ENCODE results near the gene NDC1. TPM values are rescaled to one million over a fixed set of nuclear protein-coding genes. Genes with fewer than 3 reads are reported as not detected.

Gene NDC1
- polyA plus RNA-seq, 1 of the 3 experiments (the other 2 are of a cell fraction), result 11.5 TPM

GRCh38 chr1:53799141-53799540 lies 39.0 kb downstream of the NDC1 start:
- Histone ChIP-seq H3K79me2 (ENCODE audit: insufficient read depth) (no peaks in the 10 kb centered on the region), H3K9ac (no peak overlapping the region), H3K27ac (ENCODE audit: low read depth in 2 of 2, low read length in 1 of 2) (peak overlapping the region in 1 of 2 experiments; percentile 48; a peak in 1 of 4 replicates), H3K9me3 (no peaks in the 10 kb centered on the region), H3K9me2 (no peaks in the 10 kb centered on the region), H3K27me3 (ENCODE audit: insufficient read depth) (no peaks in the 10 kb centered on the region), H2AFZ (ENCODE audit: low read depth) (no peak overlapping the region), H3K4me3 (ENCODE audit: low read depth in 2 of 2, low read length in 1 of 2) (no peak overlapping the region), H3K4me2 (no peak overlapping the region; the same call in 1 of the 2 replicates), H3F3A (replicated peaks; ENCODE audit: insufficient read depth) (no peaks in the 10 kb centered on the region), H3K4me1 (ENCODE audit: control insufficient read depth in 1 of 2, insufficient read depth in 2 of 2, low read depth in 1 of 2, low read length in 1 of 2) (no peaks in the 10 kb centered on the region), H4K20me1 (ENCODE audit: insufficient read depth) (no peaks in the 10 kb centered on the region), H3K36me3 (replicated peaks in 1 of 2; ENCODE audit: control insufficient read depth in 1 of 2, insufficient read depth in 2 of 2, low read length in 1 of 2) (peaks cover 13 to 30% of the 10 kb centered on the region in 2 experiments)
- WGBS (ENCODE audit: low lambda C conversion rate), result 77% methylated on average over 1 of the region's 1 CpG
- POLR2A ChIA-PET, result no interaction called here
- CTCF ChIA-PET, result interaction anchor here (1.5 kb wide), 1 partner anchor 12 kb away, joined by 5 read pairs; no protein-coding TSS in a partner anchor
- TF ChIP-seq GATA2 (CRISPR knock-in tag; IDR thresholded peaks at IDR 0.05) (no peak), NFIC (IDR thresholded peaks at IDR 0.05; ENCODE audit: borderline replicate concordance) (0 out of 2 replicates have a peak, but pooled peaks have one; percentile 31), ZBTB33 (IDR thresholded peaks at IDR 0.05; ENCODE audit: borderline replicate concordance, low read depth) (no peak), EP300 (IDR thresholded peaks at IDR 0.05; ENCODE audit: borderline replicate concordance in 1 of 2, low read depth in 1 of 2, low read length in 1 of 2) (peak in 1 of 2 experiments; percentile 24; a peak in 1 of 4 replicates), MXI1 (IDR thresholded peaks at IDR 0.05; ENCODE audit: low read depth, low read length) (no peak), RXRA (IDR thresholded peaks at IDR 0.05; ENCODE audit: borderline replicate concordance, low read depth) (0 out of 2 replicates have a peak, but pooled peaks have one; percentile 11), TEAD4 (IDR thresholded peaks at IDR 0.05; ENCODE audit: borderline replicate concordance, insufficient read depth) (peak; percentile 49; the same call in 1 of the 2 replicates), JUND (IDR thresholded peaks at IDR 0.05) (peak; percentile 16; the same call in 1 of the 2 replicates), PBX3 (IDR thresholded peaks at IDR 0.05) (peak; percentile 52), GABPA (IDR thresholded peaks at IDR 0.05; ENCODE audit: low read depth) (no peak), TCF12 (IDR thresholded peaks at IDR 0.05) (peak; percentile 67)
- TF ChIP-seq, protein P1, sequence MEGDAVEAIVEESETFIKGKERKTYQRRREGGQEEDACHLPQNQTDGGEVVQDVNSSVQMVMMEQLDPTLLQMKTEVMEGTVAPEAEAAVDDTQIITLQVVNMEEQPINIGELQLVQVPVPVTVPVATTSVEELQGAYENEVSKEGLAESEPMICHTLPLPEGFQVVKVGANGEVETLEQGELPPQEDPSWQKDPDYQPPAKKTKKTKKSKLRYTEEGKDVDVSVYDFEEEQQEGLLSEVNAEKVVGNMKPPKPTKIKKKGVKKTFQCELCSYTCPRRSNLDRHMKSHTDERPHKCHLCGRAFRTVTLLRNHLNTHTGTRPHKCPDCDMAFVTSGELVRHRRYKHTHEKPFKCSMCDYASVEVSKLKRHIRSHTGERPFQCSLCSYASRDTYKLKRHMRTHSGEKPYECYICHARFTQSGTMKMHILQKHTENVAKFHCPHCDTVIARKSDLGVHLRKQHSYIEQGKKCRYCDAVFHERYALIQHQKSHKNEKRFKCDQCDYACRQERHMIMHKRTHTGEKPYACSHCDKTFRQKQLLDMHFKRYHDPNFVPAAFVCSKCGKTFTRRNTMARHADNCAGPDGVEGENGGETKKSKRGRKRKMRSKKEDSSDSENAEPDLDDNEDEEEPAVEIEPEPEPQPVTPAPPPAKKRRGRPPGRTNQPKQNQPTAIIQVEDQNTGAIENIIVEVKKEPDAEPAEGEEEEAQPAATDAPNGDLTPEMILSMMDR (IDR thresholded peaks at IDR 0.05), result no peak
- DNase-seq, result no peak

DNA sequence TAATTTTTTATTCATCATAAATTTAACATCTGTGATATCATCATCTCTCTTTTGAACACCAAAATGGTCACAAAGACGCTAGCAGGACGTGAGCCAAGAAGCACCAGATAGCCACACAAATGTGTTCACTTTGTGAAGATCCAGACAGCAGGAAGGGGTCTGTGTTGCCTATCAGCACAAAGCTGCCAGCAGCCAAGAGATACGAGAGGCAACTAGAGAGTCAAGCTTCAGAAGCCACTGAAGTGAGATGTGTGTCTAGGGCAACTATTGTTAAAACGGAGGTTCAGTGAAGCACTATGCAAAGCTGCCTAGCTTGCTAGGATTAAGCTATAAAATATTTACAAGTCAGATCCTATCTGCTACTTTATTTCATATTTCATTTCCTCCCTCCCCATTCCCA lies 45.3 kb downstream of the NDC1 start:
- Histone ChIP-seq H4K20me1 (ENCODE audit: insufficient read depth) (no peaks in the 10 kb centered on the region), H3K36me3 (replicated peaks in 1 of 2; ENCODE audit: control insufficient read depth in 1 of 2, insufficient read depth in 2 of 2, low read length in 1 of 2) (peaks cover 9 to 10% of the 10 kb centered on the region in 2 experiments), H3F3A (replicated peaks; ENCODE audit: insufficient read depth) (no peaks in the 10 kb centered on the region), H3K27ac (ENCODE audit: low read depth in 2 of 2, low read length in 1 of 2) (peak overlapping the region in 1 of 2 experiments; percentile 88; a peak in 2 of 4 replicates), H3K4me1 (ENCODE audit: control insufficient read depth in 1 of 2, insufficient read depth in 2 of 2, low read depth in 1 of 2, low read length in 1 of 2) (no peaks in the 10 kb centered on the region; a peak in 1 of 4 replicates), H3K27me3 (ENCODE audit: insufficient read depth) (no peaks in the 10 kb centered on the region), H3K4me3 (ENCODE audit: low read depth in 2 of 2, low read length in 1 of 2) (no peak overlapping the region), H3K9ac (no peak overlapping the region), H3K79me2 (ENCODE audit: insufficient read depth) (no peaks in the 10 kb centered on the region), H3K4me2 (no peak overlapping the region), H2AFZ (ENCODE audit: low read depth) (no peak overlapping the region), H3K9me3 (no peaks in the 10 kb centered on the region), H3K9me2 (no peaks in the 10 kb centered on the region)
- ChIA-PET CTCF (interaction anchor here (0.6 to 0.8 kb wide), 2 partner anchors 10 to 26 kb away, joined by 3 to 4 read pairs; no protein-coding TSS in a partner anchor), POLR2A (interaction anchor here (0.9 kb wide), 1 partner anchor 153 kb away, joined by 3 read pairs; the partner anchor contains the start of gene IFT25)
- peak; percentile 70 for DNase-seq
- WGBS (ENCODE audit: low lambda C conversion rate), result 71% methylated on average over 4 of the region's 4 CpGs
- TF ChIP-seq FOXM1 (IDR thresholded peaks at IDR 0.05; ENCODE audit: low read depth), result no peak
- TF ChIP-seq TAF1 (IDR thresholded peaks at IDR 0.05; ENCODE audit: borderline replicate concordance, low read depth, low read length), result no peak
- TF ChIP-seq USF2 (IDR thresholded peaks at IDR 0.05; ENCODE audit: borderline replicate concordance, low read depth, low read length), result no peak
- no peak for TF ChIP-seq POLR2AphosphoS5 (IDR thresholded peaks at IDR 0.05; ENCODE audit: low read depth, low read length)
- TF ChIP-seq RCOR1 (IDR thresholded peaks at IDR 0.05; ENCODE audit: low read length), result no peak
- TF ChIP-seq, protein P1 (IDR thresholded peaks at IDR 0.05), result no peak
- TF ChIP-seq RAD21 (IDR thresholded peaks at IDR 0.05; ENCODE audit: low read length), result no peak
- peak; percentile 30 for TF ChIP-seq CHD2 (IDR thresholded peaks at IDR 0.05; ENCODE audit: low read length, partially characterized antibody)
- TF ChIP-seq TEAD4 (IDR thresholded peaks at IDR 0.05; ENCODE audit: borderline replicate concordance, insufficient read depth), result no peak
- no peak for TF ChIP-seq EZH2phosphoT487 (IDR thresholded peaks at IDR 0.05; ENCODE audit: borderline replicate concordance, low read depth)

Data from SK-N-SH (cell line).